HG02571 (cell line): ENCODE measurements around the gene MGAT3.

Source experiments
- ATAC-seq: cut with Tn5 transposase; IDR thresholded peaks from one replicate; pipeline ENCODE4 v1.9.1; 2021; ENCODE audit warnings: mild to moderate bottlenecking, moderate library complexity; ENCODE audit not compliant: unreplicated experiment

The MGAT3 gene

GRCh38 chr22:39526736-39527171 lies 69.9 kb downstream of the MGAT3 start:
- no peak for ATAC-seq

- no peak for ATAC-seq
These were observed 70.7 kb downstream of the MGAT3 start for GRCh38 chr22:39527481-39527961.

- ATAC-seq = no peak
These were observed 71.4 kb downstream of the MGAT3 start for GRCh38 chr22:39528080-39528661.

GRCh38 chr22:39528681-39529486 lies 72.1 kb downstream of the MGAT3 start:
- no peak for ATAC-seq

- no peak for ATAC-seq
These were observed 72.7 kb downstream of the MGAT3 start for GRCh38 chr22:39529487-39529851.

GRCh38 chr22:39530116-39530515 lies 73.3 kb downstream of the MGAT3 start:
- ATAC-seq = no peak

GRCh38 chr22:39530692-39531331 lies 74.0 kb downstream of the MGAT3 start:
- ATAC-seq = no peak

- peak; percentile 69 for ATAC-seq
These were observed 75.6 kb downstream of the MGAT3 start, which contains the start of gene RPS19BP1 for GRCh38 chr22:39532215-39533073. Gene RPS19BP1 (minus strand): TSS chr22:39532748. CDS start chr22:39532738, 10 bp downstream.

GRCh38 chr22:39534092-39534506 lies 77.3 kb downstream of the MGAT3 start:
- ATAC-seq = no peak

- ATAC-seq = no peak
These were observed 78.0 kb downstream of the MGAT3 start for GRCh38 chr22:39534591-39535356.

GRCh38 chr22:39535357-39535725 lies 78.5 kb downstream of the MGAT3 start:
- no peak for ATAC-seq

- ATAC-seq = no peak
These were observed 79.1 kb downstream of the MGAT3 start for GRCh38 chr22:39535831-39536449.

GRCh38 chr22:39536711-39537110 lies 79.9 kb downstream of the MGAT3 start:
- ATAC-seq = no peak

- no peak for ATAC-seq
These were observed 81.2 kb downstream of the MGAT3 start for GRCh38 chr22:39537975-39538374.
